Neural progenitor cell (in vitro differentiated cells): Measurements from ENCODE around the gene CFAP410.

Experiments
- CTCF ChIP-seq: fragments of 200-600 bp; sonication (generic); IDR thresholded peaks from 2 replicates; pipeline ENCODE4 v1.5.1; 2017; ENCODE audit warnings: antibody characterized with exemption, mild to moderate bottlenecking
- EZH2 ChIP-seq: fragments of 200-600 bp; sonication (generic); IDR thresholded peaks from 2 replicates; pipeline ENCODE4 v1.6.1; 2017; ENCODE audit warnings: antibody characterized with exemption, mild to moderate bottlenecking, moderate library complexity
- EZH2phosphoT487 ChIP-seq: fragments of 200-600 bp; sonication (generic); IDR thresholded peaks from 2 replicates; pipeline ENCODE4 v1.6.1; 2017; ENCODE audit warnings: antibody characterized with exemption

- TF ChIP-seq CTCF, result no peak
- TF ChIP-seq EZH2, result no peak
- TF ChIP-seq EZH2phosphoT487, result no peak
Observed at GRCh38 chr21:44354775-44355771, 15.9 kb upstream of the CFAP410 start.
